Left ventricle myocardium inferior (tissue), 1 donor: ENCODE measurements around the gene FSHB. TPM values are rescaled to one million over a fixed set of nuclear protein-coding genes. Genes with fewer than 3 reads are reported as not detected.
"Not testable (repeated sequence)": the region's sequence is repeated elsewhere in the genome, so short reads cannot be mapped to it uniquely, and the experiment has no call there.

Experiments used
- DNase-seq: peaks from one replicate; pipeline ENCODE4 v3.0.0-alpha.2; 2020
- H3K27ac ChIP-seq: fragments of 200-600 bp; replicated peaks from 2 replicates; pipeline ENCODE4 v1.8.0; 2021
- H3K27me3 ChIP-seq: fragments of 200-600 bp; 2 replicates; pipeline ENCODE4 v1.8.0; 2021; ENCODE audit warnings: low read depth
- H3K36me3 ChIP-seq: fragments of 200-600 bp; 2 replicates; pipeline ENCODE4 v1.8.0; 2021
- H3K4me1 ChIP-seq: fragments of 200-600 bp; 2 replicates; pipeline ENCODE4 v1.8.0; 2021
- H3K4me3 ChIP-seq: fragments of 200-600 bp; 2 replicates; pipeline ENCODE4 v1.8.0; 2021; ENCODE audit warnings: mild to moderate bottlenecking, moderate library complexity
- H3K9me3 ChIP-seq: fragments of 200-600 bp; replicated peaks from 2 replicates; pipeline ENCODE4 v1.8.0; 2021
- intact Hi-C: fragments of 100-400 bp; cut with micrococcal nuclease; formaldehyde crosslinking; loops from one replicate; pipeline ENCODE4 v1.11.0; 2022
- long read RNA-seq: library from polyadenylated mRNA; unstranded; transcript quantifications from one replicate; pipeline ENCODE4 v2.0.0, GENCODE V29; 2021
- total RNA-seq: library from RNA; stranded (reverse); fragmentation: NEBNext Ultra II Directional; extraction: Animal tissue kit (Norgen Biotek cat#: 25700); gene quantifications from one replicate; pipeline ENCODE4 v1.2.1, GENCODE V29; 2021
- TF ChIP-seq, protein P1 (sequence below): fragments of 200-600 bp; IDR thresholded peaks from 2 replicates; pipeline ENCODE4 v1.8.0; 2021; ENCODE audit warnings: antibody characterized with exemption, mild to moderate bottlenecking, borderline replicate concordance
- donor health status: DM: no; HTN: yes; CAD: no; lungs with severe emphysema.

The FSHB gene
- total RNA-seq: not detected
- long read RNA-seq: 0 reads

DNA sequence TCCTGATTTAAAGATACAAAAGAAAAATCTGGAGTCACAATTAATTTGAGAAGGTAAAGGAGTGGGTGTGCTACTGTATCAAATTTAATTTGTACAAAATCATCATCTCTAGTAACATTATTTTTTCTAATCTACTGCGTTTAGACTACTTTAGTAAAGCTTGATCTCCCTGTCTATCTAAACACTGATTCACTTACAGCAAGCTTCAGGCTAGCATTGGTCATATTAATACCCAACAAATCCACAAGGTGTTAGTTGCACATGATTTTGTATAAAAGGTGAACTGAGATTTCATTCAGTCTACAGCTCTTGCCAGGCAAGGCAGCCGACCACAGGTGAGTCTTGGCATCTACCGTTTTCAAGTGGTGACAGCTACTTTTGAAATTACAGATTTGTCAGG lies at the start of gene FSHB:
Gene FSHB, plus strand, starts transcription at position 301 of the 400 bp plus-strand sequence. CDS start 889 bp downstream, outside the sequence.
- Histone ChIP-seq H3K27me3 (no peaks in the 10 kb centered on the region), H3K27ac (no peak within 1 kb of the TSS), H3K4me1 (no peaks in the 10 kb centered on the region), H3K4me3 (no peak within 1 kb of the TSS), H3K36me3 (no peaks in the 10 kb centered on the region), H3K9me3 (peaks cover 18% of the 10 kb centered on the region)
- intact Hi-C loops: no loop called here
- TF ChIP-seq, protein P1, sequence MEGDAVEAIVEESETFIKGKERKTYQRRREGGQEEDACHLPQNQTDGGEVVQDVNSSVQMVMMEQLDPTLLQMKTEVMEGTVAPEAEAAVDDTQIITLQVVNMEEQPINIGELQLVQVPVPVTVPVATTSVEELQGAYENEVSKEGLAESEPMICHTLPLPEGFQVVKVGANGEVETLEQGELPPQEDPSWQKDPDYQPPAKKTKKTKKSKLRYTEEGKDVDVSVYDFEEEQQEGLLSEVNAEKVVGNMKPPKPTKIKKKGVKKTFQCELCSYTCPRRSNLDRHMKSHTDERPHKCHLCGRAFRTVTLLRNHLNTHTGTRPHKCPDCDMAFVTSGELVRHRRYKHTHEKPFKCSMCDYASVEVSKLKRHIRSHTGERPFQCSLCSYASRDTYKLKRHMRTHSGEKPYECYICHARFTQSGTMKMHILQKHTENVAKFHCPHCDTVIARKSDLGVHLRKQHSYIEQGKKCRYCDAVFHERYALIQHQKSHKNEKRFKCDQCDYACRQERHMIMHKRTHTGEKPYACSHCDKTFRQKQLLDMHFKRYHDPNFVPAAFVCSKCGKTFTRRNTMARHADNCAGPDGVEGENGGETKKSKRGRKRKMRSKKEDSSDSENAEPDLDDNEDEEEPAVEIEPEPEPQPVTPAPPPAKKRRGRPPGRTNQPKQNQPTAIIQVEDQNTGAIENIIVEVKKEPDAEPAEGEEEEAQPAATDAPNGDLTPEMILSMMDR: no peak
- DNase-seq: no peak

- TF ChIP-seq, protein P1: no peak
- peaks cover 26% of the 10 kb centered on the region for H3K9me3 ChIP-seq
- intact Hi-C loops: no loop called here
Observed at GRCh38 chr11:30186748-30187147, 44.1 kb upstream of the FSHB start.

GRCh38 chr11:30192620-30193019 lies 38.2 kb upstream of the FSHB start:
- Histone ChIP-seq H3K27ac (no peak overlapping the region), H3K4me1 (no peaks in the 10 kb centered on the region), H3K36me3 (no peaks in the 10 kb centered on the region), H3K27me3 (no peaks in the 10 kb centered on the region), H3K4me3 (no peak overlapping the region), H3K9me3 (no peaks in the 10 kb centered on the region)
- TF ChIP-seq, protein P1: no peak
- intact Hi-C loops: no loop called here
- DNase-seq: no peak

More at GRCh38 chr11:30186748-30187147, 44.1 kb upstream of the FSHB start:
- no peaks in the 10 kb centered on the region for H3K36me3 ChIP-seq
- H3K4me3 ChIP-seq: no peak overlapping the region
- no peaks in the 10 kb centered on the region for H3K27me3 ChIP-seq
- no peaks in the 10 kb centered on the region for H3K4me1 ChIP-seq
- DNase-seq: no peak
- no peak overlapping the region for H3K27ac ChIP-seq

- Histone ChIP-seq H3K4me3 (no peak overlapping the region), H3K9me3 (peaks cover 8% of the 10 kb centered on the region), H3K4me1 (no peaks in the 10 kb centered on the region), H3K36me3 (no peaks in the 10 kb centered on the region), H3K27me3 (no peaks in the 10 kb centered on the region), H3K27ac (no peak overlapping the region)
- peak; percentile 44 for DNase-seq
- intact Hi-C loops: no loop called here
- TF ChIP-seq, protein P1: peak; percentile 84
Observed at GRCh38 chr11:30196400-30197206, 34.2 kb upstream of the FSHB start.

GRCh38 chr11:30197869-30198268 lies 32.9 kb upstream of the FSHB start:
- no peak for DNase-seq
- H3K4me1 ChIP-seq: no peaks in the 10 kb centered on the region
- intact Hi-C loops: no loop called here

DNA sequence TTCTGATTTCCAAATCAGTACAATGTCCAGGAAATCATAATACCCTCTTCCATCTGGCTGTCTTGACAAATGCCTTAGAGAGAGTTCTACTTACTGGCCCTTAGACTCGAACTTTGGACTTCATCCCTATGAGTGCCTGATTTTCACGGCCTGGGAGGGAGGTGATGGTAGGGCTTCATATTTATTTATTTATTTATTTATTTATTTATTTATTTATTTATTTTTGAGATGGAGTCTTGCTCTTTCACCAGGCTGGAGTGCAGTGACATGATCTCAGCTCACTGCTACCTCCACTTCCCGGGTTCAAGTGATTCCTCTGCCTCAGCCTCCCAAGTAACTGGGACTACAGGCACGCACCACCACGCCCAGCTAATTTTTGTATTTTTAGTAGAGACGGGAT lies 27.8 kb upstream of the FSHB start:
- DNase-seq, H3K36me3 ChIP-seq, H3K9me3 ChIP-seq, H3K4me3 ChIP-seq, intact Hi-C loops, H3K27me3 ChIP-seq, H3K4me1 ChIP-seq, H3K27ac ChIP-seq: not testable (repeated sequence)

More at GRCh38 chr11:30197869-30198268, 32.9 kb upstream of the FSHB start:
- Histone ChIP-seq H3K27me3 (no peaks in the 10 kb centered on the region), H3K4me3 (no peak overlapping the region), H3K9me3 (peaks cover 8% of the 10 kb centered on the region), H3K36me3 (no peaks in the 10 kb centered on the region), H3K27ac (no peak overlapping the region)
- TF ChIP-seq, protein P1: no peak
